Endothelial cell (in vitro differentiated cells): Measurements from ENCODE around the gene TEAD1. TPM values are rescaled to one million over a fixed set of nuclear protein-coding genes. Genes with fewer than 3 reads are reported as not detected.
A peak's percentile ranks its signal among the peaks of the same experiment; 100 is the strongest.

Experiments used
- DNase-seq: peaks from one replicate; pipeline ENCODE4 v3.0.0; 2021; ENCODE audit warnings: low spot score
- H3K27ac Mint-ChIP-seq: one replicate; pipeline ENCODE4 v1.8.0; 2021; ENCODE audit warnings: mixed read lengths, inconsistent platforms; ENCODE audit not compliant: unreplicated experiment
- H3K27me3 Mint-ChIP-seq: one replicate; pipeline ENCODE4 v1.8.0; 2021; ENCODE audit warnings: mild to moderate bottlenecking, moderate library complexity, mixed read lengths, inconsistent platforms; ENCODE audit not compliant: unreplicated experiment
- H3K36me3 Mint-ChIP-seq: one replicate; pipeline ENCODE4 v1.8.0; 2021; ENCODE audit warnings: mild to moderate bottlenecking, low read depth, mixed read lengths, inconsistent platforms; ENCODE audit not compliant: unreplicated experiment
- H3K4me1 Mint-ChIP-seq: one replicate; pipeline ENCODE4 v1.8.0; 2021; ENCODE audit warnings: mild to moderate bottlenecking, mixed read lengths, inconsistent platforms; ENCODE audit not compliant: unreplicated experiment
- H3K4me3 Mint-ChIP-seq: one replicate; pipeline ENCODE4 v1.8.0; 2021; ENCODE audit warnings: mild to moderate bottlenecking, mixed read lengths, inconsistent platforms; ENCODE audit not compliant: unreplicated experiment
- H3K9me3 Mint-ChIP-seq: one replicate; pipeline ENCODE4 v1.8.0; 2021; ENCODE audit warnings: mixed read lengths, inconsistent platforms; ENCODE audit not compliant: unreplicated experiment
- CTCF ChIP-seq: fragments of 200-600 bp; sonication (generic); IDR thresholded peaks from one replicate; pipeline ENCODE4 v1.5.0; 2021; ENCODE audit warnings: antibody characterized with exemption; ENCODE audit not compliant: unreplicated experiment
- total RNA-seq: library from RNA; stranded (reverse); fragmentation: NEBNext Ultra II Directional; extraction: Animal tissue kit (Norgen Biotek cat#: 25700); gene quantifications from one replicate; pipeline ENCODE4 v1.2.1, GENCODE V29; 2021; ENCODE audit not compliant: unreplicated experiment

The TEAD1 gene
- total RNA-seq, 1 donor from 2014 or later: 54.4 TPM

- Mint-ChIP-seq H3K27ac (peak overlapping the region; percentile 95), H3K36me3 (no peaks in the 10 kb centered on the region), H3K9me3 (no peaks in the 10 kb centered on the region), H3K4me1 (peaks cover 56% of the 10 kb centered on the region), H3K27me3 (peaks cover 5% of the 10 kb centered on the region), H3K4me3 (no peak overlapping the region)
- no peak for TF ChIP-seq CTCF
- DNase-seq: peak; percentile 22
Measured at GRCh38 chr11:12841946-12842630, 167.9 kb downstream of the TEAD1 start.

GRCh38 chr11:12842933-12843636 lies 168.9 kb downstream of the TEAD1 start:
- Mint-ChIP-seq H3K4me3 (peak overlapping the region; percentile 53), H3K36me3 (no peaks in the 10 kb centered on the region), H3K27me3 (peaks cover 5% of the 10 kb centered on the region), H3K4me1 (peaks cover 59% of the 10 kb centered on the region), H3K9me3 (no peaks in the 10 kb centered on the region), H3K27ac (peak overlapping the region; percentile 95)
- peak; percentile 35 for DNase-seq
- no peak for TF ChIP-seq CTCF

GRCh38 chr11:12845163-12845562 lies 170.9 kb downstream of the TEAD1 start:
- Mint-ChIP-seq H3K36me3 (no peaks in the 10 kb centered on the region), H3K27me3 (peaks cover 6% of the 10 kb centered on the region), H3K27ac (no peak overlapping the region), H3K4me1 (peaks cover 54% of the 10 kb centered on the region), H3K9me3 (no peaks in the 10 kb centered on the region), H3K4me3 (no peak overlapping the region)
- TF ChIP-seq CTCF: no peak
- no peak for DNase-seq

- H3K27ac Mint-ChIP-seq: peak overlapping the region; percentile 61
- no peak for TF ChIP-seq CTCF
- no peaks in the 10 kb centered on the region for H3K36me3 Mint-ChIP-seq
Measured at GRCh38 chr11:12845739-12846358, 171.6 kb downstream of the TEAD1 start.

More at GRCh38 chr11:12845739-12846358, 171.6 kb downstream of the TEAD1 start:
- Mint-ChIP-seq H3K4me1 (peaks cover 47% of the 10 kb centered on the region), H3K9me3 (no peaks in the 10 kb centered on the region), H3K4me3 (no peak overlapping the region), H3K27me3 (peaks cover 6% of the 10 kb centered on the region)
- no peak for DNase-seq
